Limb (tissue), 2 donors: ENCODE measurements around the gene MAPKAPK5.
"Not testable (repeated sequence)": the region's sequence is repeated elsewhere in the genome, so short reads cannot be mapped to it uniquely, and the experiment has no call there.

ENCODE experiments used
- DNase-seq, 2 donors: peaks; one replicate each; pipeline ENCODE4 v3.0.0-alpha.2; 2016; ENCODE audit errors: extremely low spot score in 2 of 2

MAPKAPK5 gene

GRCh38 chr12:111828338-111828979 is 13.6 kb upstream of the MAPKAPK5 start:
- DNase-seq = no peak

- DNase-seq = not testable (repeated sequence)
These were observed 12.4 kb upstream of the MAPKAPK5 start for GRCh38 chr12:111829635-111830034.

- not testable (repeated sequence) for DNase-seq
These were observed 7.2 kb upstream of the MAPKAPK5 start for GRCh38 chr12:111834740-111835386.

- not testable (repeated sequence) for DNase-seq
These were observed 6.4 kb upstream of the MAPKAPK5 start for GRCh38 chr12:111835531-111836181.

GRCh38 chr12:111838353-111838752 is 3.7 kb upstream of the MAPKAPK5 start:
- no peak for DNase-seq

- DNase-seq = no peak
These were observed 1.2 kb upstream of the MAPKAPK5 start for GRCh38 chr12:111840807-111841206.

GRCh38 chr12:111841236-111841749 is 735 bp upstream of the MAPKAPK5 start:
- DNase-seq = no peak

GRCh38 chr12:111842556-111843396 is 748 bp downstream of the MAPKAPK5 start:
- DNase-seq = no peak

GRCh38 chr12:111846016-111846415 is 4.0 kb downstream of the MAPKAPK5 start:
- no peak for DNase-seq

GRCh38 chr12:111850526-111850925 is 8.5 kb downstream of the MAPKAPK5 start:
- no peak for DNase-seq

GRCh38 chr12:111858186-111858585 is 16.2 kb downstream of the MAPKAPK5 start:
- no peak for DNase-seq

GRCh38 chr12:111858778-111859177 is 16.8 kb downstream of the MAPKAPK5 start:
- no peak for DNase-seq

- DNase-seq = no peak
These were observed 22.9 kb downstream of the MAPKAPK5 start for GRCh38 chr12:111864913-111865312.

- no peak for DNase-seq
These were observed 25.5 kb downstream of the MAPKAPK5 start for GRCh38 chr12:111867531-111867930.

- no peak for DNase-seq
These were observed 26.9 kb downstream of the MAPKAPK5 start for GRCh38 chr12:111868676-111869588.

- no peak for DNase-seq
These were observed 27.6 kb downstream of the MAPKAPK5 start for GRCh38 chr12:111869671-111870070.

- no peak for DNase-seq
These were observed 28.2 kb downstream of the MAPKAPK5 start for GRCh38 chr12:111870216-111870615.

- no peak for DNase-seq
These were observed 28.7 kb downstream of the MAPKAPK5 start for GRCh38 chr12:111870706-111871105.

GRCh38 chr12:111873113-111873512 is 31.1 kb downstream of the MAPKAPK5 start:
- DNase-seq = no peak

- DNase-seq = no peak
These were observed 39.7 kb downstream of the MAPKAPK5 start for GRCh38 chr12:111881716-111882115.
